Vagina (tissue), 2 donors: ENCODE results near the gene ANKRD11. TPM values are rescaled to one million over a fixed set of nuclear protein-coding genes. Genes with fewer than 3 reads are reported as not detected.

Experiments
- DNase-seq, 2 donors: peaks; one replicate each; pipeline ENCODE4 v3.0.0-alpha.2; 2017; ENCODE audit errors: extremely low spot score in 2 of 2
- H3K27ac ChIP-seq: fragments of 200-600 bp; sonication (generic); one replicate; pipeline ENCODE4 v1.5.1; 2019
- H3K27me3 ChIP-seq: fragments of 200-600 bp; sonication (generic); one replicate; pipeline ENCODE4 v1.5.1; 2019
- H3K36me3 ChIP-seq, 2 donors: fragments of 200-600 bp; sonication (generic); one replicate each; pipeline ENCODE4 v1.5.1; 2017 to 2019
- H3K4me1 ChIP-seq: fragments of 200-600 bp; sonication (generic); one replicate; pipeline ENCODE4 v1.5.1; 2019
- H3K4me3 ChIP-seq, 2 donors: fragments of 200-600 bp; sonication (generic); 1 replicate in 1 of 2; 2 replicates in 1 of 2; pipeline ENCODE4 v1.5.1; 2016 to 2019
- H3K9me3 ChIP-seq: fragments of 200-600 bp; sonication (generic); one replicate; pipeline ENCODE4 v1.5.1; 2019
- POLR2A ChIP-seq, 2 donors: fragments of 450-650 bp; IDR thresholded peaks; one replicate each; pipeline ENCODE4 v1.6.1; 2017; ENCODE audit warnings: antibody characterized with exemption in 2 of 2, mild to moderate bottlenecking in 2 of 2, moderate library complexity in 2 of 2
- POLR2AphosphoS5 ChIP-seq, 2 donors: sonication (generic); formaldehyde crosslinking; IDR thresholded peaks; one replicate each; pipeline ENCODE4 v1.9.0; 2017; ENCODE audit warnings: antibody characterized with exemption in 2 of 2, mild to moderate bottlenecking in 2 of 2, low read depth in 1 of 2; ENCODE audit not compliant: insufficient read depth in 1 of 2
- intact Hi-C: fragments of 100-400 bp; cut with DNase I; formaldehyde crosslinking; loops from one replicate; pipeline ENCODE4 v1.15.1; 2023
- total RNA-seq: library from RNA; depleted of rRNA; stranded (reverse); fragments of >200 nt; gene quantifications from one replicate; pipeline ENCODE4 v1.2.3, GENCODE V29; 2016
- TF ChIP-seq, protein P1 (sequence below), 3 experiments: fragments of 450-650 bp in 2 of 3; fragments of 200-600 bp in 1 of 3; sonication (generic) in 1 of 3; IDR thresholded peaks; one replicate each; pipeline ENCODE4 v1.5.1; 2017 to 2019; ENCODE audit warnings: antibody characterized with exemption in 3 of 3, mild to moderate bottlenecking in 2 of 3, moderate library complexity in 2 of 3

Gene ANKRD11
- total RNA-seq, 1 donor from 2014 or later, result 135 TPM

DNA sequence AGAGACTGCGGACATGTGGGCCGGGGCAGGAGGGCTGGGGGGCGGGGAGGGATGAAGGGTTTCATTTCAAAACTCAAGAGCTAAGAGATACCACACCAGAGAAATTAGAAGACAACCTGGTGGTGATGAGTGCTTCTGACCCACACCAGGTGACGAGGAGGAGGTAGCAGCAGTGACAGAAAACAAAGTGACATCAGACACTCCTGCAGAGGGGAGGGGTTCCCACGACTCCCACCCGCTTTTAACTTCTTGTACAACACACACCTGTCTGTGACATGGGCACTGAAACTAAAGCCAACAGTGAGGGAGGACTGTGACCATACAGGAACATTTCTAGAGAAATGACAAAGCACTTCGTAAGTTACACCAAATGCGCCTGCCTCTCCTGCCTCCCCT, 112.9 kb downstream of the ANKRD11 start:
- no peak for TF ChIP-seq POLR2A (IDR thresholded peaks at IDR 0.05)
- TF ChIP-seq, protein P1, sequence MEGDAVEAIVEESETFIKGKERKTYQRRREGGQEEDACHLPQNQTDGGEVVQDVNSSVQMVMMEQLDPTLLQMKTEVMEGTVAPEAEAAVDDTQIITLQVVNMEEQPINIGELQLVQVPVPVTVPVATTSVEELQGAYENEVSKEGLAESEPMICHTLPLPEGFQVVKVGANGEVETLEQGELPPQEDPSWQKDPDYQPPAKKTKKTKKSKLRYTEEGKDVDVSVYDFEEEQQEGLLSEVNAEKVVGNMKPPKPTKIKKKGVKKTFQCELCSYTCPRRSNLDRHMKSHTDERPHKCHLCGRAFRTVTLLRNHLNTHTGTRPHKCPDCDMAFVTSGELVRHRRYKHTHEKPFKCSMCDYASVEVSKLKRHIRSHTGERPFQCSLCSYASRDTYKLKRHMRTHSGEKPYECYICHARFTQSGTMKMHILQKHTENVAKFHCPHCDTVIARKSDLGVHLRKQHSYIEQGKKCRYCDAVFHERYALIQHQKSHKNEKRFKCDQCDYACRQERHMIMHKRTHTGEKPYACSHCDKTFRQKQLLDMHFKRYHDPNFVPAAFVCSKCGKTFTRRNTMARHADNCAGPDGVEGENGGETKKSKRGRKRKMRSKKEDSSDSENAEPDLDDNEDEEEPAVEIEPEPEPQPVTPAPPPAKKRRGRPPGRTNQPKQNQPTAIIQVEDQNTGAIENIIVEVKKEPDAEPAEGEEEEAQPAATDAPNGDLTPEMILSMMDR (IDR thresholded peaks at IDR 0.05), result no peak
- no peak for TF ChIP-seq POLR2AphosphoS5 (IDR thresholded peaks at IDR 0.05; ENCODE audit: insufficient read depth in 1 of 2, low read depth in 1 of 2)
- Histone ChIP-seq H3K36me3 (no peaks in the 10 kb centered on the region), H3K27me3 (no peaks in the 10 kb centered on the region), H3K4me3 (no peak overlapping the region), H3K4me1 (peaks cover 74% of the 10 kb centered on the region), H3K27ac (no peak overlapping the region), H3K9me3 (no peaks in the 10 kb centered on the region)
- DNase-seq, result no peak
- intact Hi-C loops, result no loop called here

DNA sequence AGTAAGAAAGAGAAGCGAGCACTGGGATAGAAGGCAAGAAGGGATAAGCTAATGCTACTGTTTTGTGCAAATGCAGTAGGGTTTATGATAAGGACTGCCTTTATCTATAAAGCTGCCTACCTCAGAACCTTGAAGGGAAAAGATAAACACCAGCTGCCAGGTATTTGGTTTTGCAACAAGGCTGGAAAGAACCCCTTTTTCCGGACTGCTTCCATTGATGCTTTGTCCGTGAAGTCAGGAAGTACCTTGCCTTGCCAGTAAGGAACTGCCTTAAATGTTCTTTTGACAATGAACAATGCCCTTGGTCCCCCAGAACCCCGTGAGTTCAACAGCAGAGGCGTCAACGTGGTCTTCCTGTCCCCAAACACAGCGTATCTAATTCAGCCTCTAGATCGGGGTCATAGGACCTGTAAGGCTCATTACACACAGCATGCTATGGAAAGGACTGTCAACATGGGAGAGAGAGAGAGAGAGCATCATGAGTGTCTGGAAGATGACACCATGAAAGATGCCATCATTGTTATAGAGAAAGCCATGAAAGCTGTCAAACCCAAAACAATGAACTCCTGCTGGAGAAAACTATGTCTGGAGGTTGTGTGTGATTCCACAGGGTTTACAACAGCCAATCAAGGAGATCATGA, 113.4 kb downstream of the ANKRD11 start:
- peaks cover 69% of the 10 kb centered on the region for H3K4me1 ChIP-seq
- no peaks in the 10 kb centered on the region for H3K36me3 ChIP-seq
- intact Hi-C loops, result no loop called here
- H3K9me3 ChIP-seq, result no peaks in the 10 kb centered on the region
- no peaks in the 10 kb centered on the region for H3K27me3 ChIP-seq
- H3K4me3 ChIP-seq, result no peak overlapping the region
- H3K27ac ChIP-seq, result no peak overlapping the region
- TF ChIP-seq, protein P1 (IDR thresholded peaks at IDR 0.05), result no peak
- no peak for TF ChIP-seq POLR2A (IDR thresholded peaks at IDR 0.05)
- TF ChIP-seq POLR2AphosphoS5 (IDR thresholded peaks at IDR 0.05; ENCODE audit: insufficient read depth in 1 of 2, low read depth in 1 of 2), result no peak
- DNase-seq, result no peak

DNA sequence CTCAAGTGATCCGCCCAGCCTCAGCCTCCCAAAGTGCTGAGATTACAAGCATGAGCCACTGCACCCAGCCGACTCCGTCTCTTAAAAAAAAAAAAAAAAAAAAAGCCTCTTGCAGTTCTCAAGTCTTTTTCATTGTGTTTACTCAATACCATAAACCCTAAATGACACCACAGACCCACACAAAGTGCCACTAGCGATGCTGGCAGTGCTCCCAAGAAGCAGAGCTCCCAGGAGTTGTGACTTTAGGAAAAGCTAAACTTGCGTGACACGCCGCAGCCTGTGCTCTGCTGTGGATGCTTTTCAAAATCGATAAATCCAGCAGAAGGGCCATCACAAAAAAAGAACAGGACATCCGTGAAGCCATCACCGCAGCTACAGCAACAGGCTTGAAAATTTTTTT, 114.7 kb downstream of the ANKRD11 start:
- Histone ChIP-seq H3K4me3 (no peak overlapping the region), H3K27ac (no peak overlapping the region), H3K9me3 (no peaks in the 10 kb centered on the region), H3K4me1 (peaks cover 63% of the 10 kb centered on the region), H3K36me3 (no peaks in the 10 kb centered on the region), H3K27me3 (no peaks in the 10 kb centered on the region)
- intact Hi-C loops, result no loop called here
- no peak for TF ChIP-seq POLR2AphosphoS5 (IDR thresholded peaks at IDR 0.05; ENCODE audit: insufficient read depth in 1 of 2, low read depth in 1 of 2)
- TF ChIP-seq, protein P1 (IDR thresholded peaks at IDR 0.05), result no peak
- no peak for TF ChIP-seq POLR2A (IDR thresholded peaks at IDR 0.05)
- no peak for DNase-seq

DNA sequence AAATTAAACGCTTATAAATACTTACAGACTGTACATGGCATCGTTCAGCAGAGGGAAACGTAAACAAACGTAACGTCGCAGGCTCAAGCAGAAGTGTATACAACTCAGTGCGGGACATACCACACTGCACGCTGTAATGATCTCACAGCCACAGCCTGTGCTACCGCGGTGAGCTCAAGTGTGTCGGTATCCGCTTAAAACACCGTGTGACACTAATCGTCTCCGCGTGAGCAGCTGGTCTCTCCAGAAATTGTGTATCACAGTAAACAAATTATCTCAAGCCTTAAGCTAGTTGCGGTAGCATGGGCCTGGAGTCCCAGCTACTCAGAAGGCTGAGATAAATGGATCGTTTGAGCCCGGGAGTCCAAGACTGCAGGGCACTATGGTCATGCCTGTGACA, 115.3 kb downstream of the ANKRD11 start:
- Histone ChIP-seq H3K4me1 (peaks cover 63% of the 10 kb centered on the region), H3K27ac (no peak overlapping the region), H3K27me3 (no peaks in the 10 kb centered on the region), H3K36me3 (no peaks in the 10 kb centered on the region), H3K4me3 (no peak overlapping the region), H3K9me3 (no peaks in the 10 kb centered on the region)
- DNase-seq, result no peak
- intact Hi-C loops, result no loop called here
- TF ChIP-seq POLR2A (IDR thresholded peaks at IDR 0.05), result no peak
- TF ChIP-seq POLR2AphosphoS5 (IDR thresholded peaks at IDR 0.05; ENCODE audit: insufficient read depth in 1 of 2, low read depth in 1 of 2), result no peak
- TF ChIP-seq, protein P1 (IDR thresholded peaks at IDR 0.05), result no peak

DNA sequence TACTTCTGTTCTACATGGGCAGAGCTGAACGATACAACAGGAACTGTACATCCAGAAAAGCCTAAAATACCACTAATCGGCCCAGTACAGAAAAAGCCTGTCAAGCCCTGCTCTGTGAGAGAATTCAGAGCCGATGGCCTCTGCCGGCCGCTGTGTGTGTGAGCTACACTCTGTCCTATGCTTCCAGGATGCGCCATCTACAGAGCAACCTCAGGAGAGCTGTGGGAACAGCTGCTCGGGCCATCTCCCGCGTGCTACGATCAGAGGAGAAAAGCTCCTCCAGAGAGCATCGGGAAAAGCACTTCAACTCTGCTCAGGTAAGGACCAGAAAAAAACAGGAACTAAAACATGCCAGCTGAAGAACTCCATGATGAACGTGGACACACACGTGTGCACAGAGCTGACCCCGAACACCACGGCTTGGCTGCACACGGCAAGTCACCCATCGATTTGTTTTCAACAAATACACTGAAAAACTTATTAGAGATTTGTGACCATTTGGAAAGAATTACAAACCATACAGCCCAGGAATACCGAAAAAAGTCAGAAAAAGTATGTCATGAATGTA, 115.9 kb downstream of the ANKRD11 start:
- H3K4me3 ChIP-seq, result no peak overlapping the region
- TF ChIP-seq POLR2AphosphoS5 (IDR thresholded peaks at IDR 0.05; ENCODE audit: insufficient read depth in 1 of 2, low read depth in 1 of 2) (no peak), POLR2A (IDR thresholded peaks at IDR 0.05) (no peak)
- TF ChIP-seq, protein P1 (IDR thresholded peaks at IDR 0.05), result no peak
- intact Hi-C loops, result no loop called here
- no peaks in the 10 kb centered on the region for H3K27me3 ChIP-seq
- H3K27ac ChIP-seq, result no peak overlapping the region
- H3K36me3 ChIP-seq, result no peaks in the 10 kb centered on the region
- peaks cover 63% of the 10 kb centered on the region for H3K4me1 ChIP-seq
- no peak for DNase-seq
- no peaks in the 10 kb centered on the region for H3K9me3 ChIP-seq
